ENCODE data around the gene TREML1. TPM values are rescaled to one million over a fixed set of nuclear protein-coding genes. Genes with fewer than 3 reads are reported as not detected.
"Not testable (repeated sequence)": the region's sequence is repeated elsewhere in the genome, so short reads cannot be mapped to it uniquely, and the experiment has no call there.

The TREML1 gene
- total RNA-seq, 2 donors from 2014 or later, result 3.0 to 68.6 TPM

DNA sequence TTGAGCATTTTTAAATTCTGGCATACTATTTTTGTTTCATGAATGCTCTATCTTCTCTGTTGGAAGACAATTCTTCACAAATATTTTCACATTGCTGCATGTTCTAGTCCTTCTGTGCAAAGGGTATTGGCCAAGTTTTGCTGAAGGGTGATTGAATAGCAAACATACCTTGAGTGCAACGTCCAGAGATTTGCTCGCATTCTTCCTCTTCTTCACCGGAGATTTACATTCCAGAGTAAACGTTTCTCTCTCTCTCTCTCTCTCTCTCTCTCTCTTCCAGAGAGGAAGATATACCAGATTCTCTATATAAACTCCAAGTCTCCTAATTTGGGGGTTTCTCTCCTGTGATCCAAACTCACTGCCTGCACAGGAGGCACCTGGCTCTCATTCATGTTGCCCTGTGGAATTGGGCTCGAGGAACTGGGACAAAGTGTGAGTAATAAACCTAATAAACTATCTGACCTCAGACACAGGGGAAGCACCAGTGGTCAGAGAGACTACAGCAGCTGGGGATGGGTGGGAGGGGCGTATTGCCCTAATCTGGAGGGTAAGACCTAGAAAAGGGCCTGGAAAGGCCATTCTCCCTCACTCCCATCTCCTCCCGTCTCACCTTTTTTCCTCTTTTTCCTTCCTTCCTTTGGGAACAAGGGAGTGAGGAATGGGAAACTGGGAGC is 1.1 kb upstream of the TREML1 start:
- no peak overlapping the region for H3K27ac Mint-ChIP-seq
- no peaks in the 10 kb centered on the region for H3K36me3 Mint-ChIP-seq (ENCODE audit: low read depth)
- H3K4me1 Mint-ChIP-seq, result peaks cover 8% of the 10 kb centered on the region
- no peak for ATAC-seq
- H3K9me3 ChIP-seq (ENCODE audit: control insufficient read depth, low read length, poor library complexity, severe bottlenecking), result no peaks in the 10 kb centered on the region
- H3K4me3 Mint-ChIP-seq, result no peak overlapping the region
- peaks cover 23% of the 10 kb centered on the region for H3K27me3 Mint-ChIP-seq
- no peak for DNase-seq

- peaks cover 17% of the 10 kb centered on the region for H3K27me3 Mint-ChIP-seq
- H3K4me1 Mint-ChIP-seq, result peaks cover 16% of the 10 kb centered on the region
- no peak for ATAC-seq
- H3K9me3 ChIP-seq (ENCODE audit: control insufficient read depth, low read length, poor library complexity, severe bottlenecking), result no peaks in the 10 kb centered on the region
- DNase-seq, result no peak
- H3K36me3 Mint-ChIP-seq (ENCODE audit: low read depth), result no peaks in the 10 kb centered on the region
- H3K27ac Mint-ChIP-seq, result no peak overlapping the region
- no peak overlapping the region for H3K4me3 Mint-ChIP-seq
These were observed 696 bp downstream of the TREML1 start for GRCh38 chr6:41153451-41153850.

DNA sequence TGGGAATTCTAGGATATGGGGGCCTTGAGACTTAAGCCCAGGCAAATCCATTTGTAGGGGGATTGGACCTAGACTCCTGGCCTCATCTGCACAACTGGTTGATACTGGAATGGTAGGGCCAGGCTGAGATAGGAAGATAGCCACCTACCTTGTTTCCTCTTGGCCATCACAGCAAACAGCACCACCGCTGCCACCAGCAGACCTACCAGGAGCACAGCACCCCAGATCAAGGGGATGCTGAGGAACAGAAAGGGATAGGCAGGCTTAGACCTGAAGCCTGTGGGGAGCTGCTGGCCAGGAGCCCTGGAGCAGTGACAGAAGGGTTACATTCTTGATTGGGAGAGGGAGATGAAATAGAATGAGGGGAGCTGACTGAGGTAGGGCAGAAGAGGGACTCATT is 3.5 kb downstream of the TREML1 start:
- no peak for ATAC-seq
- no peaks in the 10 kb centered on the region for H3K9me3 ChIP-seq (ENCODE audit: control insufficient read depth, low read length, poor library complexity, severe bottlenecking)
- Mint-ChIP-seq H3K4me3 (no peak overlapping the region), H3K4me1 (peaks cover 25% of the 10 kb centered on the region), H3K27ac (no peak overlapping the region), H3K36me3 (ENCODE audit: low read depth) (no peaks in the 10 kb centered on the region), H3K27me3 (no peaks in the 10 kb centered on the region)
- no peak for DNase-seq

DNA sequence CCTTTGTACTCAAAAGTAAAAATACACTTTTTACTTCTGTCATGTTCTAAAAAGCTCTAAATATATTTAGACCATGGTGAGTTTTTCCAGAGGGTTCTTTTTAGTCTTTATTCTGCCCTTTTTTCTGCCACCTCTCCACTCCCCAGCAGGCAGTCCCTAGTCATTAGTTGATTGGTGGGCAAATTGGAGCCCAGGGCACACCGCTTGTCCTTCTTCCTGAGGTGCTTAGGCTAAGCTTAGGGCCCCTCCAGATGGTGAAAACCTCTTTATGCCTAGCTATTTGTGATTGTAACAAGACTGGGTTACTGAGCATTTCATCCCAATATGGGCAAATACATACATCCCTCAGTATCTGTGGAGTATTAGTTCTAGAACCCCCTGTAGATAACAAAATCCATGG is 6.2 kb downstream of the TREML1 start:
- peaks cover 8% of the 10 kb centered on the region for H3K36me3 Mint-ChIP-seq (ENCODE audit: low read depth)
- H3K9me3 ChIP-seq (ENCODE audit: control insufficient read depth, low read length, poor library complexity, severe bottlenecking), result no peaks in the 10 kb centered on the region
- peak overlapping the region; percentile 57 for H3K27ac Mint-ChIP-seq
- DNase-seq (no peak), ATAC-seq (no peak)
- H3K27me3 Mint-ChIP-seq, result no peaks in the 10 kb centered on the region
- peak overlapping the region; percentile 60 for H3K4me3 Mint-ChIP-seq
- H3K4me1 Mint-ChIP-seq, result peaks cover 22% of the 10 kb centered on the region

DNA sequence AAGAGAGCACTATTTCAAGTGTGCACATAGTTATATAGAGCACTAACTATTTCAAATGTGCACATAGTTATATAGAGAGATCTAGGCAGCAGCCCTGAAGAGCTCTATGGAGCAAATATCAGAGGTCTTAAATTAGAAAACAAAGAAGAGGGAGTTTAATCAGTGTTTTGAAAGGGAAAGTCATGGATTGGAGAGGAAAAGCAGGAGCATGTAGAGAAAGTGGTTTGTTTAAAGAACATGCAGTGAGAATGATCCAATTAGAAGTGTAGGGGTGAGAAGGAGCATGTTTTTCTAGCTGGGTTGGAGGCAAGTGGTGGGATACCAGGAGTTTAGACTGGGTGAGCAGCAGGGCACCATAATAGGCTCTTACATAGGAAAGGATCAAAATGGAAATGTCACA is 17.2 kb downstream of the TREML1 start:
- H3K4me3 Mint-ChIP-seq, result no peak overlapping the region
- H3K27me3 Mint-ChIP-seq, result no peaks in the 10 kb centered on the region
- no peak overlapping the region for H3K27ac Mint-ChIP-seq
- no peaks in the 10 kb centered on the region for H3K9me3 ChIP-seq (ENCODE audit: control insufficient read depth, low read length, poor library complexity, severe bottlenecking)
- ATAC-seq (no peak), DNase-seq (no peak)
- H3K4me1 Mint-ChIP-seq, result peaks cover 4% of the 10 kb centered on the region
- H3K36me3 Mint-ChIP-seq (ENCODE audit: low read depth), result peaks cover 11% of the 10 kb centered on the region

DNA sequence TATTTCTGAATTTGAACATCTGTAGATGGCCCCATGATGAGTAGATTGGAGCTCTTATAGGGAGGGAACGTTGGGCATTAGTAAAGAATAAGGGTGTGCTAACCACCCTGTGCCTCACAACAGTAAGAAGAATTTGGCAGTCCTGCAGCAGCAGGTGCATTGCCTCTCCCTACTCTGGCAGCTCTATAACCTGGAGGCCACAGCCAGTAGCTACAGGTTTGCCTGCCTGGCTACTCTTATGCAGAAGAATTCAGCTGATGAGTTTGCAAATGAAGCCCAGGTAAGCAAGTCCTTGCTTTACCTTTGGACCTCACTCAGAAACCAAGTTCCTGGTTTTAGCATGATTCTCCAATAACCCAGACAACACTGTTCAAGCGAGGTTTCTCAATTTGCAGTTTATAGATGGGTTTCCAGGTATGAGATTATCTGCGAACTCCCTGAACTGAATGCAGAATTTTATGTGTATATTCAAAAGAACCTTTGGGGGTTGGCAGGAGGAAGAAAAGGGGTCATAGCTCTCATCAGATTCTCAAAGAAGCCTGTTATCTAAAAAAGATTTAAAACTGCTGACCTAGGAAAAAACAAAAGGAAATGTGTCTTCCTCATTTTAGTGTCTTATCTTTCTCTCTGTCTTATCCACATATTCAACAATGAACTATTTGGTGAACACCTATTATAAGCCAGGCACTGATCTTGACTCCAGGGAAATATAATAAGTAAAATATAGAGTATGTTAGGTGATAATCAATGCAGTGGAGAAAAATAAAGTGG is 18.9 kb downstream of the TREML1 start:
- Mint-ChIP-seq H3K4me3 (no peak overlapping the region), H3K4me1 (peaks cover 4% of the 10 kb centered on the region), H3K27me3 (no peaks in the 10 kb centered on the region), H3K27ac (no peak overlapping the region), H3K36me3 (ENCODE audit: low read depth) (peaks cover 14% of the 10 kb centered on the region)
- ATAC-seq, result no peak
- H3K9me3 ChIP-seq (ENCODE audit: control insufficient read depth, low read length, poor library complexity, severe bottlenecking), result no peaks in the 10 kb centered on the region
- no peak for DNase-seq

GRCh38 chr6:41132254-41132653 is 21.9 kb downstream of the TREML1 start:
- Mint-ChIP-seq H3K27ac (no peak overlapping the region), H3K4me1 (peaks cover 4% of the 10 kb centered on the region), H3K36me3 (ENCODE audit: low read depth) (peaks cover 11% of the 10 kb centered on the region), H3K27me3 (no peaks in the 10 kb centered on the region), H3K4me3 (no peak overlapping the region)
- no peaks in the 10 kb centered on the region for H3K9me3 ChIP-seq (ENCODE audit: control insufficient read depth, low read length, poor library complexity, severe bottlenecking)
- DNase-seq, result no peak
- no peak for ATAC-seq

DNA sequence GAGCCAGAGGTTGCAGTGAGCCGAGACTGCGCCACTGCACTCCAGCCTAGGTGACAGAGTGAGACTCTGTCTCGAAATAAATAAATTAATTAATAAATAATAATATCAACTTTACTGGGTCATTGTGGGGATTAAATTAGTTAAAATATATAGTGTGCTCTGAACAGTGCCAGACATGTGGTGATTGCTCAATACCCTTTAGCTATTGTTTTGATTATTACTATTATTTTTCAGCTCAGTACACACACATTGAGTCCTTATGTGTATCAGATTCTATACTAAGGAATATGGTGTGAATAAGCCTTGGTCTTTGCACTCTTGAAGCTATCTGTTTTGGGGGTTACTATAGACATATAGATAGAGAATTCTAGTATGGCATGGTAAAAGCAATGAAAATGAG is 28.9 kb downstream of the TREML1 start:
- no peaks in the 10 kb centered on the region for H3K9me3 ChIP-seq (ENCODE audit: control insufficient read depth, low read length, poor library complexity, severe bottlenecking)
- peaks cover 3% of the 10 kb centered on the region for H3K4me1 Mint-ChIP-seq
- ATAC-seq, result no peak

DNA sequence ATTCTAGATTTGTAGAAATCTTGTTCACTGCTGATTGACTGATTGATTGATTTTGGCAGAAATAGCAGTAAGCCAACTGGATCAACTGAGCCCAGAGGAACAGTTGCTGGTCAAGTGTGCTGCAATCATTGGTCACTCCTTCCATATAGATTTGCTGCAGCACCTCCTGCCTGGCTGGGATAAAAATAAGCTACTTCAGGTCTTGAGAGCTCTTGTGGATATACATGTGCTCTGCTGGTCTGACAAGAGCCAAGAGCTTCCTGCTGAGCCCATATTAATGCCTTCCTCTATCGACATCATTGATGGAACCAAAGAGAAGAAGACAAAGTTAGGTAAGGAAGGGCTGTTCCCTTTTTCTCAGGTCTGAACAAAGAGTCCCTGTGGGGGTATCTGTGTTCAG is 31.2 kb downstream of the TREML1 start:
- DNase-seq (no peak), ATAC-seq (no peak)

More for the DNA sequence above, 28.9 kb downstream of the TREML1 start:
- Mint-ChIP-seq H3K27ac (no peak overlapping the region), H3K27me3 (no peaks in the 10 kb centered on the region), H3K4me3 (no peak overlapping the region), H3K36me3 (ENCODE audit: low read depth) (peaks cover 4% of the 10 kb centered on the region)
- DNase-seq, result no peak

GRCh38 chr6:41122373-41122772 is 31.8 kb downstream of the TREML1 start:
- Mint-ChIP-seq H3K4me1 (peaks cover 3% of the 10 kb centered on the region), H3K27me3 (no peaks in the 10 kb centered on the region), H3K36me3 (ENCODE audit: low read depth) (peaks cover 10% of the 10 kb centered on the region)

More for the DNA sequence above, 31.2 kb downstream of the TREML1 start:
- Mint-ChIP-seq H3K27ac (no peak overlapping the region), H3K4me3 (no peak overlapping the region), H3K36me3 (ENCODE audit: low read depth) (peaks cover 7% of the 10 kb centered on the region), H3K27me3 (no peaks in the 10 kb centered on the region), H3K4me1 (peaks cover 3% of the 10 kb centered on the region)
- H3K9me3 ChIP-seq (ENCODE audit: control insufficient read depth, low read length, poor library complexity, severe bottlenecking), result no peaks in the 10 kb centered on the region

DNA sequence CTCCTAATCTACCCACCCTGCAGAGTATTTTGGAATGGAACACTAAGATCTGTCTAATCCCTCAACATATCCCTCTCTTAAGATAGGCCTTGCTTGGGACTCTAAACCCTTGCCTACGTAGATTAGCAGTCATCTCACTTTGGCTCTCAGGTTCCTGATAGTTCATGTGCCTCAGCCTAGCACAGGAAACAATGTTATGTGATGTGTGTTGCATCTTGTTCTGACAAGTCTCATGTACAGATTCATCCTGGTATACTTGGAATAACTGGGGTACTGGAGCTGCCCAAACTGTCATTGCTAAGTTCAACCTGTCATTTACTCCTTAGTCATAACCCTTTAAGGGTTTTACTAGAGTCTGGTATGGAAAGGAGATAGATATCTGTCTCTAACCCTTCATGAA is 34.1 kb downstream of the TREML1 start:
- no peak for ATAC-seq
- DNase-seq, result no peak
- no peak overlapping the region for H3K27ac Mint-ChIP-seq
- H3K27me3 Mint-ChIP-seq, result no peaks in the 10 kb centered on the region
- peaks cover 12% of the 10 kb centered on the region for H3K36me3 Mint-ChIP-seq (ENCODE audit: low read depth)
- no peak overlapping the region for H3K4me3 Mint-ChIP-seq
- no peaks in the 10 kb centered on the region for H3K4me1 Mint-ChIP-seq
- no peaks in the 10 kb centered on the region for H3K9me3 ChIP-seq (ENCODE audit: control insufficient read depth, low read length, poor library complexity, severe bottlenecking)

More at GRCh38 chr6:41122373-41122772, 31.8 kb downstream of the TREML1 start:
- ATAC-seq, result no peak
- no peak overlapping the region for H3K27ac Mint-ChIP-seq
- no peak overlapping the region for H3K4me3 Mint-ChIP-seq
- DNase-seq, result no peak
- no peaks in the 10 kb centered on the region for H3K9me3 ChIP-seq (ENCODE audit: control insufficient read depth, low read length, poor library complexity, severe bottlenecking)

GRCh38 chr6:41119508-41119907 is 34.6 kb downstream of the TREML1 start:
- Mint-ChIP-seq H3K27ac (no peak overlapping the region), H3K4me3 (no peak overlapping the region), H3K27me3 (no peaks in the 10 kb centered on the region), H3K4me1 (peaks cover 2% of the 10 kb centered on the region), H3K36me3 (ENCODE audit: low read depth) (peaks cover 15% of the 10 kb centered on the region)
- no peaks in the 10 kb centered on the region for H3K9me3 ChIP-seq (ENCODE audit: control insufficient read depth, low read length, poor library complexity, severe bottlenecking)
- no peak for DNase-seq
- ATAC-seq, result no peak

DNA sequence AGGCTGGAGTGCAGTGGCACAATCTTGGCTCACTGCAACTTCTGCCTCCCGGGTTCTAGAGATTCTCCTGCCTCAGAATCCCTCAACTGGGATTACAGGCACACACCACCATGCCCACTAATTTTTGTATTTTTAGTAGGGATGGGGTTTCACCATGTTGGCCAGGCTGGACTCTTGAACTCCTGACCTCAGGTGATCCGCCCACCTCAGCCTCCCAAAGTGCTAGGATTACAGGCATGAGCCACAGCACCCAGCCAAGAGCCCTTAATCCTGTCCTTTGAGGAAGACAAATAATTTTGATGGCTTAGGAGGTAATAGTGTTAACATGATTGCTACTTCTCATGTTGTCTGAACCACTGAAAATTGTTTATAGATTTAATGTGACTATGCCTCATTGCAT is 39.1 kb downstream of the TREML1 start:
- H3K9me3 ChIP-seq (ENCODE audit: control insufficient read depth, low read length, poor library complexity, severe bottlenecking); H3K27ac Mint-ChIP-seq; H3K4me3 Mint-ChIP-seq; ATAC-seq; H3K4me1 Mint-ChIP-seq; H3K27me3 Mint-ChIP-seq; DNase-seq: not testable (repeated sequence)
- peaks cover 11% of the 10 kb centered on the region for H3K36me3 Mint-ChIP-seq (ENCODE audit: low read depth)

- H3K27me3 Mint-ChIP-seq, result no peaks in the 10 kb centered on the region
- peaks cover 3% of the 10 kb centered on the region for H3K4me1 Mint-ChIP-seq
- DNase-seq (no peak), ATAC-seq (no peak)
- H3K36me3 Mint-ChIP-seq (ENCODE audit: low read depth), result peaks cover 6% of the 10 kb centered on the region
- H3K27ac Mint-ChIP-seq, result no peak overlapping the region
- H3K4me3 Mint-ChIP-seq, result no peak overlapping the region
- no peaks in the 10 kb centered on the region for H3K9me3 ChIP-seq (ENCODE audit: control insufficient read depth, low read length, poor library complexity, severe bottlenecking)
These were observed 43.1 kb downstream of the TREML1 start for GRCh38 chr6:41111017-41111416.

Data from T-helper 17 cell (primary cell).